HL-60 (cell line): ENCODE measurements around the gene CRIM1.

Experiments used
- DNase-seq, 2 experiments: peaks; one replicate each; pipeline ENCODE4 v3.0.0-alpha.2; 2010 to 2020; ENCODE audit warnings: low read depth in 1 of 2, low spot score in 1 of 2
- H3K27ac ChIP-seq: fragments of 250-450 bp; sonication (Bioruptor Pico); replicated peaks from 2 replicates; pipeline ENCODE4 v1.5.1; 2020; ENCODE audit warnings: mild to moderate bottlenecking, moderate library complexity
- H3K27me3 ChIP-seq: fragments of 250-450 bp; sonication (Bioruptor Pico); 2 replicates; pipeline ENCODE4 v1.5.1; 2021; ENCODE audit warnings: mild to moderate bottlenecking, moderate library complexity; ENCODE audit not compliant: insufficient read depth, poor library complexity, severe bottlenecking
- H3K4me3 ChIP-seq: replicated peaks from 2 replicates; pipeline ENCODE4 v1.5.1; 2011; ENCODE audit warnings: mild to moderate bottlenecking, control low read depth, low read length; ENCODE audit not compliant: insufficient read depth
- CTCF ChIP-seq: IDR thresholded peaks from one replicate; pipeline ENCODE4 v1.5.1; 2011; ENCODE audit warnings: low read length, control low read depth, inconsistent platforms; ENCODE audit not compliant: insufficient read depth
- GABPA ChIP-seq: IDR thresholded peaks from 2 replicates; pipeline ENCODE4 v1.6.1; 2012; ENCODE audit warnings: low read depth
- POLR2AphosphoS5 ChIP-seq: IDR thresholded peaks from 2 replicates; pipeline ENCODE4 v1.6.1; 2012; ENCODE audit warnings: low read depth
- REST ChIP-seq: IDR thresholded peaks from 2 replicates; pipeline ENCODE4 v1.6.1; 2012; ENCODE audit warnings: low read depth; ENCODE audit not compliant: insufficient replicate concordance
- SPI1 ChIP-seq: IDR thresholded peaks from 2 replicates; pipeline ENCODE4 v1.6.1; 2012; ENCODE audit warnings: low read depth, mild to moderate bottlenecking, borderline replicate concordance

Gene CRIM1

GRCh38 chr2:36516136-36516870, 160.7 kb downstream of the CRIM1 start:
- DNase-seq, result no peak
- H3K27me3 ChIP-seq, result no peaks in the 10 kb centered on the region
- H3K4me3 ChIP-seq, result no peak overlapping the region
- H3K27ac ChIP-seq, result no peak overlapping the region
- no peak for TF ChIP-seq SPI1
- no peak for TF ChIP-seq GABPA
- TF ChIP-seq REST, result no peak
- TF ChIP-seq POLR2AphosphoS5, result no peak
- no peak for TF ChIP-seq CTCF

GRCh38 chr2:36520431-36520830, 164.9 kb downstream of the CRIM1 start:
- no peaks in the 10 kb centered on the region for H3K27me3 ChIP-seq
- H3K4me3 ChIP-seq, result no peak overlapping the region
- H3K27ac ChIP-seq, result no peak overlapping the region; the same call in 1 of the 2 replicates
- TF ChIP-seq GABPA (no peak), POLR2AphosphoS5 (no peak), SPI1 (no peak), CTCF (no peak), REST (no peak)
- DNase-seq, result no peak

DNA sequence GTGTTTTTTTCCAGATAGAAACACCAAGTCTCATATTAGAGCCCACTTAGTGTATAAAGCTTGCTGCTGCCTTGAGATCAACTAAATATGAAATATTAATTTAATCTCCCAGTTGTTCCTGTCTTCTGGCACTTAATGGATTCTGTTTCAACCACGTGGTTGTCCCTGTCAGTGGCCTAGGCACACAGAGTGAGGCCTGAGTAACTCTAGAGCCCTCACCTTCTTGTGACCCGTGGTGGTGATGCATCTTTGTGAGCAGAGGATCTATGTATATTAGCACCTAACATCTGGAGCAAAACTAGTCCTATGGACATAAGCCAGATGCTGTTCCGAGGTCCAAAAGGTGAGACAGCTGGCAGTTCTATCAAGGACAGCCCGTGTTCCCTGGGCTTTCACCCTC, 167.6 kb downstream of the CRIM1 start:
- no peak overlapping the region for H3K4me3 ChIP-seq
- no peak overlapping the region for H3K27ac ChIP-seq
- no peaks in the 10 kb centered on the region for H3K27me3 ChIP-seq
- DNase-seq, result no peak
- TF ChIP-seq POLR2AphosphoS5 (no peak), REST (no peak), CTCF (no peak), GABPA (no peak), SPI1 (no peak)
